Neutrophil (primary cell): ENCODE results near the gene KIF6.

Experiments used
- H3K27ac ChIP-seq: fragments of 200-600 bp; sonication (generic); 2 replicates; pipeline ENCODE4 v1.5.1; 2016; ENCODE audit warnings: mild to moderate bottlenecking, moderate library complexity
- H3K27me3 ChIP-seq: fragments of 200-600 bp; sonication (generic); 2 replicates; pipeline ENCODE4 v1.6.0; 2016; ENCODE audit warnings: mild to moderate bottlenecking
- H3K36me3 ChIP-seq: fragments of 200-600 bp; sonication (generic); 2 replicates; pipeline ENCODE4 v1.5.1; 2017
- H3K4me1 ChIP-seq, 2 experiments: fragments of 200-600 bp in 1 of 2; sonication (generic) in 1 of 2; 1 replicate in 1 of 2; 2 replicates in 1 of 2; pipeline versions ENCODE4 v1.5.1 to v1.6.1; 2013 to 2016; ENCODE audit warnings: low read depth in 1 of 2, low read length in 1 of 2, mild to moderate bottlenecking in 1 of 2, moderate library complexity in 1 of 2; ENCODE audit not compliant: control insufficient read depth in 1 of 2, insufficient read depth in 1 of 2
- H3K4me3 ChIP-seq, 2 experiments: fragments of 200-600 bp in 1 of 2; sonication (generic) in 1 of 2; 1 replicate in 1 of 2; 2 replicates in 1 of 2; pipeline ENCODE4 v1.5.1; 2013 to 2016; ENCODE audit warnings: low read depth in 1 of 2, low read length in 1 of 2, mild to moderate bottlenecking in 1 of 2, moderate library complexity in 1 of 2
- H3K9me3 ChIP-seq: fragments of 200-600 bp; sonication (generic); 2 replicates; pipeline ENCODE4 v1.5.1; 2016
- TF ChIP-seq, protein P1 (sequence below): fragments of 200-600 bp; sonication (generic); IDR thresholded peaks from 2 replicates; pipeline ENCODE4 v1.5.1; 2016; ENCODE audit warnings: antibody characterized with exemption

KIF6 gene

DNA sequence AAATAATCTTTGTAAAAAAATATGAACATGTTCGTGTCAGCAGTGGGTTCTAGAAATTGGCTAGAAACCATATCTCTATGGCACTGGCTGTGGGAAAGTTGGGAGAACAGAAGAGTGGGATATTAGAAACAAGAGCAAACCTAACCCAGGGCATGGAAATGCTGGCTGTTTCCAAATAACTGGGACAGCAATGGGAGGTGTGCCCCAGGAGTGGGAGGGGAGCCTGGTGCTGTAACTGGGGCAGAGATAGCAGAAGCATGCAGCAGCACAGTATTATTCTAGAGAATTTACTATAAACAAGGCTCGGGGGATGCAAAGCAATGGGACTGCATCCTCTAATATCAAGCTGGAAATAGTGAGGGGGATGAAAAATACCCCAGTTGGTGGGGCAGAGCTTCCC lies 175.0 kb downstream of the KIF6 start:
- no peaks in the 10 kb centered on the region for H3K9me3 ChIP-seq
- H3K27me3 ChIP-seq: peaks cover 6% of the 10 kb centered on the region
- no peak overlapping the region for H3K27ac ChIP-seq
- no peaks in the 10 kb centered on the region for H3K36me3 ChIP-seq
- no peaks in the 10 kb centered on the region for H3K4me1 ChIP-seq
- TF ChIP-seq, protein P1, sequence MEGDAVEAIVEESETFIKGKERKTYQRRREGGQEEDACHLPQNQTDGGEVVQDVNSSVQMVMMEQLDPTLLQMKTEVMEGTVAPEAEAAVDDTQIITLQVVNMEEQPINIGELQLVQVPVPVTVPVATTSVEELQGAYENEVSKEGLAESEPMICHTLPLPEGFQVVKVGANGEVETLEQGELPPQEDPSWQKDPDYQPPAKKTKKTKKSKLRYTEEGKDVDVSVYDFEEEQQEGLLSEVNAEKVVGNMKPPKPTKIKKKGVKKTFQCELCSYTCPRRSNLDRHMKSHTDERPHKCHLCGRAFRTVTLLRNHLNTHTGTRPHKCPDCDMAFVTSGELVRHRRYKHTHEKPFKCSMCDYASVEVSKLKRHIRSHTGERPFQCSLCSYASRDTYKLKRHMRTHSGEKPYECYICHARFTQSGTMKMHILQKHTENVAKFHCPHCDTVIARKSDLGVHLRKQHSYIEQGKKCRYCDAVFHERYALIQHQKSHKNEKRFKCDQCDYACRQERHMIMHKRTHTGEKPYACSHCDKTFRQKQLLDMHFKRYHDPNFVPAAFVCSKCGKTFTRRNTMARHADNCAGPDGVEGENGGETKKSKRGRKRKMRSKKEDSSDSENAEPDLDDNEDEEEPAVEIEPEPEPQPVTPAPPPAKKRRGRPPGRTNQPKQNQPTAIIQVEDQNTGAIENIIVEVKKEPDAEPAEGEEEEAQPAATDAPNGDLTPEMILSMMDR: no peak
- no peak overlapping the region for H3K4me3 ChIP-seq

DNA sequence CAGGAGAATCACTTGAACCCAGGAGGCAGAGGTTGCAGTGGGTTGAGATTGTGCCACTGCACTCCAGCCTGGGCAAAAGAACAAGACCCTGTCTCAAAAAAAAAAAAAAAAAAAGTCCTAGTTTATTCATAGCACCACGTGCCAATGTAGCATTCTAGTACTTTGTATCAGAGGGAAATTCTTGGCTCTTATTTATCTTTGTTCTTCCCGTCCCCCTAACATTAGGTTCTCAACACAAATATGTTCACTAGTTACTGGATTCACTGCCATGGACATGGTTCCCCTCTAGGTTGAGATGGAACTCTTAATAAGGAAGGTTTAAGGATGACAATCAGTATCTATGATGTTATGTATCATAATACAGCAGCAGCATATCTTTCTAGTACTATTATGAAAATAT lies 178.5 kb downstream of the KIF6 start:
- H3K27me3 ChIP-seq: peaks cover 6% of the 10 kb centered on the region
- H3K4me1 ChIP-seq: no peaks in the 10 kb centered on the region
- TF ChIP-seq, protein P1: no peak
- no peaks in the 10 kb centered on the region for H3K36me3 ChIP-seq
- no peak overlapping the region for H3K4me3 ChIP-seq
- H3K27ac ChIP-seq: no peak overlapping the region
- H3K9me3 ChIP-seq: no peaks in the 10 kb centered on the region

DNA sequence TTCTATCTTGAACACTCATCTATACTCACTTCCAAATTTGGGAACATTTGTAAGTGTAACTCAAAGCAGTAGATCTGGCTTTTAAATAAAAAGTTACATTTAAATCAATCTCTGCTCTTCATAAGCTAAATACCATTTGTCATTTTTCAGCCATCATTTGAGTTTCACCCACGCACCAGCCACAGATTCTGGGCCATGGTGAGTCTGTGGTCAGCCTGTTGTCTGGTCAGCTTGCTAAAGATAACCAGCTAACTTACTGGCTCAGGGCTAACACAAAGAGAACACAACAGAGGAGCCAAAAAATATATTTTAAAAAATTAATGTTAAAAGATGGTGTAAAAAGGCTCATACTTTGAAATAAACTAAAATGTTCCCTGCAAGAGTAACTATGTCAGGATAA lies 181.3 kb downstream of the KIF6 start:
- H3K27me3 ChIP-seq: no peaks in the 10 kb centered on the region
- no peaks in the 10 kb centered on the region for H3K4me1 ChIP-seq
- H3K4me3 ChIP-seq: no peak overlapping the region
- TF ChIP-seq, protein P1: no peak
- H3K9me3 ChIP-seq: no peaks in the 10 kb centered on the region
- no peaks in the 10 kb centered on the region for H3K36me3 ChIP-seq
- H3K27ac ChIP-seq: no peak overlapping the region

DNA sequence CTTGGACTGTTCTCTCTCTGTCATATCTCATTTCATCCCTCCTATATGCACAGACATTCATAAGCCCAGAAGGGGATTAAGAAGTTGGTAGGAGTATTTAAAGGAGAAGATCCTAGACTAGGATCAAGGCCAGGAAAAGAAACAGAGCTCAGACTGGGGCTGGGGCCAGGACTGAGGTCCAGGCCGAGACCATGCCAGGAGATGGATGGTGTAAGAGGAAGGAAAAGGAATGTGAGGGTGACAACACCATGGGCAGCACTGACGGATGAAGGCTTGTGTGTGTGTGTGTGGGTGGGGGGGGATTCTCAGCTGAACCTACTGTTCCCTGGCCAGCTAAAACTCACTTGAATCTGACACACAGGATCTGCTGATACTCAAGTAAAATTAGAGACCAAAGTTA lies 182.1 kb downstream of the KIF6 start:
- Histone ChIP-seq H3K4me1 (no peaks in the 10 kb centered on the region), H3K27ac (no peak overlapping the region), H3K9me3 (no peaks in the 10 kb centered on the region), H3K27me3 (no peaks in the 10 kb centered on the region), H3K4me3 (no peak overlapping the region), H3K36me3 (no peaks in the 10 kb centered on the region)
- TF ChIP-seq, protein P1: no peak

DNA sequence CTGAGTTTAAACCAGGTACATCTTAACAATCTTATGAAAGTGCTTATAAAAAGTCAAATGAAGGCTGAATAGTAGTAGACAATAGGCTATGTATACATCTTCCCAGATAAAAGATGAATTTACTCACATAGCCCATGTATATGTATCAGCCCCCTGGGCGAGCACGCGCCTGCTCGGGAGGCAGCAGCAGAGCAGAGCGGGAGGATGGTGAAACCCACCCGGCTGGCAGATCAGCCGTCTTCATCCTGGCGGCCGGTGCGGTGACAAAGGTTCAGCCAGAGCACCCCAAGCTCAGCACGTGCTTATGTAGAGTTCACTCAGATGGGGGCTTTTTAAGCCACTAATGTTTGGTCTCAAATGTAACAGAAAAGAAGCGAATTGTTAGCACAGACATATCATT lies 184.8 kb downstream of the KIF6 start:
- Histone ChIP-seq H3K4me3 (no peak overlapping the region), H3K36me3 (no peaks in the 10 kb centered on the region), H3K27ac (no peak overlapping the region), H3K27me3 (no peaks in the 10 kb centered on the region), H3K4me1 (no peaks in the 10 kb centered on the region), H3K9me3 (no peaks in the 10 kb centered on the region)
- TF ChIP-seq, protein P1: no peak

DNA sequence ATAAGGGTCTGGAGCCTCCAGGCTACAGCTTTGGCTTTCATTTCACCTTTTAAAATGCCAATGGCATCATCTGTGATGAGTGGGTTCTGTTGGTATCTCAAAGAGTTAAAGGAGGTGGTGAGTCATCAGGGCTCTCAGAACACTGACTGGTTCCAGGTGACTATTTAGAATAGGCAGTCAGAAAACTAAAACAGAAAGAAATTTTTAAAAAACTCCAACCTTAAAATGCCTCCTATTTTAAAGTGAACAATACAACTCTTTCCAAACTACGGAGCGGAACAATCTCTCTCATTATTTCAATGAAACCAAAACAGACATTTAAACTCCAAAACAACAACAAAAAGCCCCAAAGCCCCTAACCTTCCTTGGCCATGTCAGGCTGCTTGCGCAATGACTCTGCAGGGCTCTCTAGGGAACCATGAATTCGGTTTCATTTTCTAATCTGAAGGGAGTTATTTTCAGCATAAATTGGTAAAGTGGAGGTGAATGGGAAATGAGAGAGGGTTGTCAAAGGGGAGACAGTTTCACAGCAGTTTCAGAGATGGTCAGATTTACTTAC lies 194.9 kb downstream of the KIF6 start:
- Histone ChIP-seq H3K4me3 (no peak overlapping the region), H3K4me1 (no peaks in the 10 kb centered on the region)
- TF ChIP-seq, protein P1: no peak

More for the DNA sequence above, 194.9 kb downstream of the KIF6 start:
- Histone ChIP-seq H3K27me3 (no peaks in the 10 kb centered on the region), H3K36me3 (no peaks in the 10 kb centered on the region), H3K27ac (no peak overlapping the region), H3K9me3 (no peaks in the 10 kb centered on the region)
